ENCODE measurements around the gene SMAGP.

GRCh38 chr12:51232642-51233041, 37.6 kb downstream of the SMAGP start:
- TF ChIP-seq TAF1 (IDR thresholded peaks at IDR 0.05; ENCODE audit: borderline replicate concordance, insufficient read depth, low read length) (no peak), POLR2AphosphoS5 (IDR thresholded peaks at IDR 0.05; ENCODE audit: low read depth, low read length) (no peak), REST (IDR thresholded peaks at IDR 0.05; ENCODE audit: insufficient read depth in 1 of 2, low read depth in 2 of 2, low read length in 2 of 2) (no peak)

All from PFSK-1 (cell line).